GM12864 (cell line): ENCODE measurements around the gene CYRIA.

Experiments
- DNase-seq: peaks from one replicate; pipeline ENCODE4 v3.0.0-alpha.2; 2011; ENCODE audit warnings: low read depth
- H3K4me3 ChIP-seq: 2 replicates; pipeline ENCODE4 v1.5.1; 2011; ENCODE audit warnings: mild to moderate bottlenecking, low read depth, low read length, control low read depth
- TF ChIP-seq, protein P1 (sequence below): IDR thresholded peaks from 2 replicates; pipeline ENCODE4 v1.5.1; 2011; ENCODE audit warnings: low read depth, mild to moderate bottlenecking, moderate library complexity, low read length, control low read depth, inconsistent platforms; ENCODE audit errors: missing control alignments

The CYRIA gene

DNA sequence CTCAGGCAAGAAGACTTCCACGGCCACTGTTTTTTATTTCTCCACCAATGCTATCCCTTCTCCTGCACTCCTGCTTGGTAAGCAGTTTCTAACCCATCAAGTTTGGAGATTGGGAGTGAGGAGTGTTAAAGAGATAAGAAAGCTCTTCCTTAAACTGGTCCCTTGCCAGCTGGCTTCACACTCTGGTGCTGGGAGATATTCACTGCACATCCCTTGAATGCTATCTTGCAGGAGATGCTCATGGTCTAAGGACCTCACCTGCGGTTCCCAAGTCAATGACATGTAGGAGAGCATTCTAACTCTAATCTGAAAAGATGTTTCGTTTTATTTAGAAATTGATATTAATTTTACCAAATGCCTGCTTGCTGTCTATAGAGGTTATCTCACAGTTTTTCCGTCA is 28.2 kb upstream of the CYRIA start:
- TF ChIP-seq, protein P1, sequence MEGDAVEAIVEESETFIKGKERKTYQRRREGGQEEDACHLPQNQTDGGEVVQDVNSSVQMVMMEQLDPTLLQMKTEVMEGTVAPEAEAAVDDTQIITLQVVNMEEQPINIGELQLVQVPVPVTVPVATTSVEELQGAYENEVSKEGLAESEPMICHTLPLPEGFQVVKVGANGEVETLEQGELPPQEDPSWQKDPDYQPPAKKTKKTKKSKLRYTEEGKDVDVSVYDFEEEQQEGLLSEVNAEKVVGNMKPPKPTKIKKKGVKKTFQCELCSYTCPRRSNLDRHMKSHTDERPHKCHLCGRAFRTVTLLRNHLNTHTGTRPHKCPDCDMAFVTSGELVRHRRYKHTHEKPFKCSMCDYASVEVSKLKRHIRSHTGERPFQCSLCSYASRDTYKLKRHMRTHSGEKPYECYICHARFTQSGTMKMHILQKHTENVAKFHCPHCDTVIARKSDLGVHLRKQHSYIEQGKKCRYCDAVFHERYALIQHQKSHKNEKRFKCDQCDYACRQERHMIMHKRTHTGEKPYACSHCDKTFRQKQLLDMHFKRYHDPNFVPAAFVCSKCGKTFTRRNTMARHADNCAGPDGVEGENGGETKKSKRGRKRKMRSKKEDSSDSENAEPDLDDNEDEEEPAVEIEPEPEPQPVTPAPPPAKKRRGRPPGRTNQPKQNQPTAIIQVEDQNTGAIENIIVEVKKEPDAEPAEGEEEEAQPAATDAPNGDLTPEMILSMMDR: no peak
- DNase-seq: no peak
- H3K4me3 ChIP-seq: no peak overlapping the region

DNA sequence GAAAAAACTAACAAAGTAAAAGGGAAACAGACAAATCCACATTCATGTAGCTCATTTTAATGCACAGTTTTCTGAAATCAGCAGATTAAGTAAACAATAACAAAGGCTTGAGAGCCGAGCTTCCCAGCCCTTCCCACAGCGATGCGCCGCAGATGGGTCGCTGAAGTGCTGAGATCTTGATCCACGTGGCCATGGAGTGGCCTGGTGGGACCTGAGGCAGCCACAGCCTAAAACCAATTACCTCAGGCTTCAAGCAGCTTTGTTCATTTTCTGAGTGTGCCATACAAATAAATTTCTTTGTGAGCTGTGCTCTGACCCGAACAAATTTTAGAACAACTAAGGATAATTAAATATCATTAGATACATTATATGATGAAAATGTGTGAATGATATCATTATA is 25.6 kb upstream of the CYRIA start:
- DNase-seq: no peak
- H3K4me3 ChIP-seq: no peak overlapping the region
- TF ChIP-seq, protein P1: no peak

DNA sequence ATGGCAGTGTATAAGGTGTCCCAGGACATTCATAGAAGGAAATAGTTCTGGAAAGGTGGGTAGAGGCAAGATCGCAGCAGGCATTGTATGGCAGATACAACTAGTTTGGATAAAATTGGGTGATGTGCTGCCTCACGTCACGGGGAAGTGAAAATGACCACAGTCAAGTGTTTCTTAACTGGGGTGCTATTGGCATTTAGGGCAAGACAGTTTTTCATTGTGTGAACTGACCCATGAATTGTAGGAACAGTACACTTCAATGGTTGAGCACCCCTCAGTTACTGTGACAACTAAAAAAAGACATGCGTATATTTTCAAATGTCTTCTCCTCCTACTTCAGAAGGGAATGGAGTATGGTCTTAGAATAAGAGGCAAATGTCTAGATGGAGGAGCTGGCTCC is 22.3 kb upstream of the CYRIA start:
- TF ChIP-seq, protein P1: no peak
- no peak overlapping the region for H3K4me3 ChIP-seq
- DNase-seq: no peak

DNA sequence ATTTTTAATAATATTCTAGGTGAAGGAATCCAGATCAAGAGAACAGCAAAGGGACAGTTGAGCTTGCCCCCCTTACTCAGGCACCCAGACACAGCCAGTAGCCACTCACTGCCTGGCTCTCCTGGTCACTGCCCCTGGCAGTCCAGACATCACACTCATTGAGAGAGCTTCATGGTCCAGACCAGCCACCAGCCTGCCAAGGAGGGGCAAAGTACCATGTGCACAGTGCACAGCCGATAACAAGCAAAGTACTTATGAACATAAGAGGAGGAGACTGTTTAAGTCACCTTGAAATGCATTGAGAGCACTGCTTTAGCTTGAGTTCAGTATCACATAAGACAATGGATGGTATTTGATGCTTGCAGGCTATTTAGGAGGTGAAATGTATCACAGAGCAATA is 21.6 kb upstream of the CYRIA start:
- H3K4me3 ChIP-seq: no peak overlapping the region
- DNase-seq: no peak
- TF ChIP-seq, protein P1: no peak

DNA sequence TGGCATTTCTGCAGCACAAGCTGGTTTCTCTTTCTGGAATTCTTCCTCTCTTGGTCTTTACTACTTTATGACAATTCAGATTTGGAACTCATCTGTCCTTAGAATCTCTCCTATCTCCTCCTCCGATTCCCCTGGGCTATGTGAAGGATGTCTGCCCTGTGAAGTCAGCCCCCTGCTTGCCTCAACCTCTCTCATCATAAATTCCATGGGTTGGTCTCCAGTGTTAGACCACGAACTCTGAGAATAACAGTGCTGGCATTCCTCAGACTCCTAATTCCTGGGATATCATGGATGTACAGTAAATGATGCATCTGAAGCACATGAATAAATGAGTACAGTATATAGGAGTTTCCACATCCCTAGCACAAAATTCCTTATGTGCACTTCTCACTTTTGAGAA is 21.0 kb upstream of the CYRIA start:
- TF ChIP-seq, protein P1: no peak
- H3K4me3 ChIP-seq: no peak overlapping the region
- DNase-seq: no peak

DNA sequence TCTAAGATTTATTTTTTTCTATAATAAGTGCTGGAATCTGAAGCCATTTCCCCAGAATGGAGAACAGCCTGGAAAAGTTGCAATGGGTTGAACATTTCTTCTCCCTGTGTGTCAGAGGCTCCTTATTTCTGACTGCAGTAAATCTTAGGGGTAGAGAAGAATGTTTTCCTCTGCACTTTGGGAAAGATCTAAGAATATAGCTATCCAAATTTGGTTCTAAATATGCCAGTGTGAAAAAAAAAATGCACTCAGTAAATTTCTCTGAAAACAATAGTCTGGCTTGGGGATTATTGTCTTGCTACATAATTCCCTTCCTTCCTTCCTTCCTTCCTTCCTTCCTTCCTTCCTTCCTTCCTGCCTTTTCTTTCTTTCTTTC is 19.7 kb upstream of the CYRIA start:
- no peak overlapping the region for H3K4me3 ChIP-seq
- TF ChIP-seq, protein P1: no peak
- DNase-seq: no peak

DNA sequence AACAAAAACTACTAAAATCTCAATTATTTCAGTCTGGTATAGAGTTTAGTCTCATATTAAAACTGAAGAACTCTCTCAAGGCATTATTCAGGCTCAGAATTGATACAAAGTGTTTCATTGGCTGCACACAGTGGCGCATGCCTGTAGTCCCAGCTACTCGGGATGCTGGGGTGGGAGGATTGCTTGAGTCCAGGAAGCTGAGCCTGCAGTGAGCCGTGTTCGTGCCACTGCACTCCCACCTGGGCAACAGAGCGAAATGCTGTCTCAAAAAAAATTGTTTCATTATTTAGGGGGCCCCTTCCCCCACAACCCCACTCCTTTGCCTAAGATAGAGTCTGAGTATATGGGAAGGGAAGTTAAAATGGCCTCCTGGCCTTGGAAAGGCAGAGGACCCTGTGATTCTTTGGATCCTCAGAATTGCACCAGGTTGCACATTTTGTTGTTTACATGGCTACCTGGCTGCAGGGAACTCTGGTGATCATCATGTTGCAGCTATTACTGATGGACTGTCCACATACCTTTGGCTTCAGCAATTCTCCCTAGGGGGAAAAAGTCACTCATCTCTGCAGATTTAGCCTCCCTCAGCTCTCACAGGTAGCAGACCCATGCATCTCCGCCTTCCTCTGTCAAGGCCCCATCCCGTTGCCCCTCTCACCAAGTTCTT is 19.2 kb upstream of the CYRIA start:
- no peak for DNase-seq
- no peak overlapping the region for H3K4me3 ChIP-seq

More for the DNA sequence above, 19.2 kb upstream of the CYRIA start:
- TF ChIP-seq, protein P1: no peak
